Measurements from ENCODE around the gene WFS1.

GRCh38 chr4:6241062-6241845, 28.4 kb upstream of the WFS1 start:
- no peak for TF ChIP-seq CTCF (IDR thresholded peaks at IDR 0.05 in 2 of 3, conservative IDR thresholded peaks at IDR 0.05 in 1 of 3; ENCODE audit: borderline replicate concordance in 1 of 3, insufficient read depth in 1 of 3, low read depth in 2 of 3, low read length in 2 of 3)
- TF ChIP-seq EZH2 (IDR thresholded peaks at IDR 0.05): no peak
- TF ChIP-seq JUND (IDR thresholded peaks at IDR 0.05): no peak
- no peak for TF ChIP-seq POLR2A (IDR thresholded peaks at IDR 0.05; ENCODE audit: borderline replicate concordance, extremely low read depth, insufficient read depth, insufficient read length)
- TF ChIP-seq MAX (IDR thresholded peaks at IDR 0.05): no peak
- no peak for TF ChIP-seq TCF7L2 (IDR thresholded peaks at IDR 0.05; ENCODE audit: borderline replicate concordance, extremely low read depth, insufficient read depth, insufficient read length)
- no peak for TF ChIP-seq POLR2AphosphoS5 (IDR thresholded peaks at IDR 0.05; ENCODE audit: low read depth, low read length)
- no peak for TF ChIP-seq ATF3 (IDR thresholded peaks at IDR 0.05)
- no peak for TF ChIP-seq SIN3A (IDR thresholded peaks at IDR 0.05; ENCODE audit: low read depth)
- TF ChIP-seq CEBPB (IDR thresholded peaks at IDR 0.05; ENCODE audit: low read depth): no peak

All from HCT116 (cell line).